ENCODE results near the gene NBPF3.
"Not testable (repeated sequence)": the region's sequence is repeated elsewhere in the genome, so short reads cannot be mapped to it uniquely, and the experiment has no call there.

Gene NBPF3

DNA sequence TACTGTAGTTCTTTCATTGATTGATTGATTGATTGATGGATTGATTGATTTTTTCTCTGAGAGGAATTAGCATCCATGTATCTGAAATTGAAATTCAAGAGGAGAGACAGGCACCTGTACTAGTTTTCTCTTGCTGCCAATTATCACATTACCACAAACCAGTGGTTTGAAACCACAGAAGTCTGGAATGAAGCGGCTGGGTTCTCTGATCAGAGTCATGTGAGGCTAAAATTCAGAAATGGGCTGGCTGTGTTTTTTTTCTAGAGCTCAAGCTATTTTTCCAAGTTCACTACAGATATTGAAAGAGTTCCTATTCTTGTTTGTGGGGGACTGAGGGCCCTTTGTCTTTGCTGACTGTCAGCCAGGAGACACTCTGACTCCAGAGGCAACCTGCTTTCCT is 10.0 kb downstream of the NBPF3 start:
- in situ Hi-C loops (cut with MboI; ENCODE audit: low pct_unique_long_range_greater_than_20kb, low sequenced_read_pairs, unreplicated experiment), result no loop called here
- TF ChIP-seq, protein P1, sequence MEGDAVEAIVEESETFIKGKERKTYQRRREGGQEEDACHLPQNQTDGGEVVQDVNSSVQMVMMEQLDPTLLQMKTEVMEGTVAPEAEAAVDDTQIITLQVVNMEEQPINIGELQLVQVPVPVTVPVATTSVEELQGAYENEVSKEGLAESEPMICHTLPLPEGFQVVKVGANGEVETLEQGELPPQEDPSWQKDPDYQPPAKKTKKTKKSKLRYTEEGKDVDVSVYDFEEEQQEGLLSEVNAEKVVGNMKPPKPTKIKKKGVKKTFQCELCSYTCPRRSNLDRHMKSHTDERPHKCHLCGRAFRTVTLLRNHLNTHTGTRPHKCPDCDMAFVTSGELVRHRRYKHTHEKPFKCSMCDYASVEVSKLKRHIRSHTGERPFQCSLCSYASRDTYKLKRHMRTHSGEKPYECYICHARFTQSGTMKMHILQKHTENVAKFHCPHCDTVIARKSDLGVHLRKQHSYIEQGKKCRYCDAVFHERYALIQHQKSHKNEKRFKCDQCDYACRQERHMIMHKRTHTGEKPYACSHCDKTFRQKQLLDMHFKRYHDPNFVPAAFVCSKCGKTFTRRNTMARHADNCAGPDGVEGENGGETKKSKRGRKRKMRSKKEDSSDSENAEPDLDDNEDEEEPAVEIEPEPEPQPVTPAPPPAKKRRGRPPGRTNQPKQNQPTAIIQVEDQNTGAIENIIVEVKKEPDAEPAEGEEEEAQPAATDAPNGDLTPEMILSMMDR (IDR thresholded peaks at IDR 0.05; ENCODE audit: extremely low read depth, insufficient read depth, missing control alignments), result no peak
- no peak for DNase-seq (ENCODE audit: low spot score)

DNA sequence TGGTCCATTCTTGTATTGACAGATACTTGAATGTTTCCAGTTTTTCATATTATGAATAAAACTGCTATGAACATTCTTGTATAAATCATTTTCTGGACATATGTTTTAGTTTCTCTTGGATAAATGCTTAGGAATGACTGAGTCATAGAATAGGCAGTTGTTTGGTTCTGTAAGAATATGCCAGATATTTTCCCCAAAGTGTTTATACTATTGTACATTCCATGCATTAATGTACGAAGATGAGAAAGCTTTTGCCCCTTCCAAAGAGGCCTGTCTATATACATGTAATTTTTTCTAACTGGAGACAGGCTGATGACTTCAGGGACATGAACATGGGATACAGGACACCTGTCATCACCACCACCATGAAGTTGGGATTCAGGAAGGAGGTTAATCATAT is 11.3 kb downstream of the NBPF3 start:
- in situ Hi-C loops (cut with MboI; ENCODE audit: low pct_unique_long_range_greater_than_20kb, low sequenced_read_pairs, unreplicated experiment), result no loop called here
- TF ChIP-seq, protein P1 (IDR thresholded peaks at IDR 0.05; ENCODE audit: extremely low read depth, insufficient read depth, missing control alignments), result no peak
- no peak for DNase-seq (ENCODE audit: low spot score)

DNA sequence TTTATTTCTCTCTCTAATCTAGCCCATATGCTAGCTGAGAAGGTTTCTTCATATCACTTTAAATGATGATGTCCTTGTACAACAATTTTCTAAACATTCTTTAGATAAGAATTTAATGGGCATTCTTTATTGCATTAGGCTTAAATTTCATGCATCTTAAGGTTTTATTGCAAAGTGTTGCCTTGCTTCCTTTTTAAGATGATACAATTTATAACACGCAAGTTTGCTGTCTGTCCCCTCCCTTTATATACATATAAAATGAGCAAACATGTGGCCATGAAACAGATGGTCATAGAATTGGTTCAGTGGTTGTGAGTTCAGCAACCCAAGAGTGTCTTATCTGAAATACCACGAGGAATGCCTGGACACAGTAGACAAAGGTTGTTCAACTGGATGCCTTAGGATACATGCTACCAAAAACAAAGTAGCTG is 12.1 kb downstream of the NBPF3 start:
- no peak for DNase-seq (ENCODE audit: low spot score)
- in situ Hi-C loops (cut with MboI; ENCODE audit: low pct_unique_long_range_greater_than_20kb, low sequenced_read_pairs, unreplicated experiment), result no loop called here
- TF ChIP-seq, protein P1 (IDR thresholded peaks at IDR 0.05; ENCODE audit: extremely low read depth, insufficient read depth, missing control alignments), result no peak

DNA sequence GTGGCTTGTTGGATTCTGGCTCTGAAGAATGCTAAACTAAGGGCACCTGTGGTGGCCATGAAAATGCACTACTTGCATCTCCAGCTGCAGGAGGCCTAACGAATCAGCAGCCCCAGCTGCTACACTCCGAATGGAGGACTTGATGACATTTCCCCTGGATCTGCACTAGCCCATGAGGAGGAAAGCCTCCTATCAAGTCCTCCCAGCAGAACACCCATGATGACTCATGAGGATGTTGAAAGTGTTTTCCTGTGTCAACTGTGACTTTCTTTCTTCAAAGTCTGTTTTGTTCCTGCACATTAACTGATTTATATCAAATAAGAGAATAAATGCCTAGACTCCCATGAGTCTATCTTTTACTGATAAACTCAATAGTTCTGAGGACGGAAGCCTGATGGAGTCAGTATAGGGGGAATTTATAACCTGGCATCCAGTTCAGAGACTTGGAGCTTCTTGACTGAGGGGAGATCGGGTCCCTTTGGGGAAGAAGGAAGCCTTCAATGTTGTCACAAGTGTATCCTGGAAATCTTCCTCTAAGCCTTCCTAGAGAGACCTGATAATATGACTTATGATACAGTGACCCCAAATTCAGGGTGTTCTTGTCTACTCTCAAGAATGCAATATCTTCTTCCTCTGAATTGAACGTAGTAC is 14.2 kb downstream of the NBPF3 start:
- in situ Hi-C loops (cut with MboI; ENCODE audit: low pct_unique_long_range_greater_than_20kb, low sequenced_read_pairs, unreplicated experiment); DNase-seq (ENCODE audit: low spot score): not testable (repeated sequence)

DNA sequence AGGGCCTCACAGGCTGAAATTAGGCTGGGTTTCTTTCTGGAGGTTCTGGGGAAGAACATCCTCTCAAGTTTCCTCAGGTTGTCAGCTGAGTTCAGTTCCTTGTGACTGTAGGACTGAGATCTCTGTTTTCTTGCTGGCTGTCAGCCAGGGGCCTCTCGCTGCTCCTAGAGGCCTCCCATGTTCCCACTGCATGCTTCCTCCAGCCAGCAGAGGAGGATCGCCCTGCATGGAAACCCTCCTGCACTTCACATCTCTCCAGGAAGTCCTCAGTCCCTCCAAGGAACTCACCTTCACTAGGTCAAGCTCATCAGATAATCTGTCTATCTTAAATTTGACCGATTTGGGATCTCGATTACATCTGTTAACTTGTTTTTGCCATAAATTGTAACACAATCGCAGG is 15.0 kb downstream of the NBPF3 start:
- in situ Hi-C loops (cut with MboI; ENCODE audit: low pct_unique_long_range_greater_than_20kb, low sequenced_read_pairs, unreplicated experiment); DNase-seq (ENCODE audit: low spot score): not testable (repeated sequence)

DNA sequence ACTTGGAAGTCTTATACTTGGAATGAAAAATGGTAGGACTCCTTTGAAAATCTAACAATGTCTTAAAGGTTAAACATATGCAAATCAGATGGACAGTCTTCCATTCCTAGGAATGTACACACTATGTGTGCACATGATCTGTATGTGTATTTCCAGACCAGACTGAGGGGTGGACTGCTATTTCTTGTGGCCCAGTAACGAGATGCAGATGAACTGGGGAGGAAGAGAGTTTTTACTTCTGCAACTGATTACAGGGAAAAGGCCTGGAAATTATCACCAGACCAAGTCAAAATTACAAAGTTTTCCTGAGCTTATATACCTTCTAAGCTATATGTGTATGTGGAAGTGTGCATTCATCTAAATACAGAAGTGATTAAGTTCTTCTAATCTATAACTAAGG is 17.7 kb downstream of the NBPF3 start:
- TF ChIP-seq, protein P1 (IDR thresholded peaks at IDR 0.05; ENCODE audit: extremely low read depth, insufficient read depth, missing control alignments), result no peak
- no peak for DNase-seq (ENCODE audit: low spot score)
- in situ Hi-C loops (cut with MboI; ENCODE audit: low pct_unique_long_range_greater_than_20kb, low sequenced_read_pairs, unreplicated experiment), result no loop called here

DNA sequence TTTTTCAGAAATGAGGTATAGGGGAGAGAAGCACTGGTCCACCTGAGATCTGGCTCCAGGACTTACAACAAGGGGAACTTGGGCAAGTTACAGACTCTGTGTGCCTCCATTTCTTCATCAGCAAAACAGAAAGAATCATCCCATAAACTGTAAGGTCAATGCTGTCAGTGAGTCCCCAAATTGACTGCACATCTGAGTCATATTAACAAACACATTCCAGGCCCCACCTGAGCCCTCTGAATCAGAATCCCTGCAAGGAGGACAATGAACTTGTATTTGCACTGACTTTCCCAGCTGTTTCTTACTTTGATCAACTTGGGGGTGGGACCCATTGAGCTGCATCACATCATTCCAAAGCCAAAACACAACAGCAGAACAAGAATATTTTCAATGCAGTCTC is 25.2 kb downstream of the NBPF3 start:
- in situ Hi-C loops (cut with MboI; ENCODE audit: low pct_unique_long_range_greater_than_20kb, low sequenced_read_pairs, unreplicated experiment); DNase-seq (ENCODE audit: low spot score): not testable (repeated sequence)

DNA sequence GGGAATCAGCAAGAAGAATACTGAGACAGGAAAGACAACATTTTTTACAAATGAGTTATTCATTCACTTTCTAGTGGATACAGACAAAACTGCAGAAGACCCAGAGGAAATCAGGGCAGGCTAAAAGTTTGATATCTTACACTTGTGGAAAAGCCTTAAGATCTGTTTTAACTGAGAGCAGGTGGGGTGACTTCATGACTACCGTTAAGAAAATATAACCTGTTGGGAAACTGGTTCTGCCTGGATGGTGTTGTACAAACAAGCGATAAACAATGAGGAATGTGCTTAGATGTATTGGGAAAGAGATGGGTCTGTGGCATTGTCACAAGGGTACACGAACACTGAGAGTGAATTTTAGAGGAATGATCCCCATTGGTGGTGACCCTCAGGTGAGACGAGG is 28.0 kb downstream of the NBPF3 start:
- in situ Hi-C loops (cut with MboI; ENCODE audit: low pct_unique_long_range_greater_than_20kb, low sequenced_read_pairs, unreplicated experiment); DNase-seq (ENCODE audit: low spot score): not testable (repeated sequence)

DNA sequence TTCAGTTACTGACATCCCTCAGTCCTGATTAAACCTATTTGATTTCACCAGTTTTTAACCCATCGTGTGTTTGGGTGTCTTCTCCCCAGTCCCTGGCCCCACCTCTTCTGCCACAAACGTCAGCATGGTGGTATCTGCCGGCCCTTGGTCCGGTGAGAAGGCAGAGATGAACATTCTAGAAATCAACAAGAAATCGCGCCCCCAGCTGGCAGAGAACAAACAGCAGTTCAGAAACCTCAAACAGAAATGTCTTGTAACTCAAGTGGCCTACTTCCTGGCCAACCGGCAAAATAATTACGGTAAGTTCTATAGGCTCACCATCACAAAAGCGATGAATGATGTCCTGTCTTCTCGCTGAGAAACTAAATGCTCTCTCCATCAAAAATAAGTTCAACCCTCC is 28.7 kb downstream of the NBPF3 start:
- in situ Hi-C loops (cut with MboI; ENCODE audit: low pct_unique_long_range_greater_than_20kb, low sequenced_read_pairs, unreplicated experiment), result no loop called here
- peak; percentile 21 for DNase-seq (ENCODE audit: low spot score)
- TF ChIP-seq, protein P1 (IDR thresholded peaks at IDR 0.05; ENCODE audit: extremely low read depth, insufficient read depth, missing control alignments), result peak; percentile 48
